ENCODE data around the gene NHERF2.

NHERF2 gene

DNA sequence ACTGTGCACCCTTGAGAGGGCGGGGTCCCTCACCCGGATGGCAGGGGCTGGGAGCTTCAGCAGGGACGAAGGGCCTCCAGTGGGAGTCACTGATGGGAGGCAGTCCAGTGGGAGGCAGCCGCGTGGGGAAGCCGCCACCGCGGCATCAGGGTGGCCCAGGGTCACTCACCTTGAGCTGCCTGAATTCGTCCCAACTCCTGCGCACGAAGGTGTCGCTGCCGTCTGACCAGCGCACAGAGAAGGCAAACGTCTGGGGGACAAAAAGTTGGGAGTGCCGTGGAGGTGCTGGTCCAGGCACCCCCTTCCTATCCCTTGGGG is 46.0 kb upstream of the NHERF2 start:
- no peak for DNase-seq (ENCODE audit: low read depth)
- H3K4me3 ChIP-seq (ENCODE audit: low read length) = no peak overlapping the region
- TF ChIP-seq, protein P1, sequence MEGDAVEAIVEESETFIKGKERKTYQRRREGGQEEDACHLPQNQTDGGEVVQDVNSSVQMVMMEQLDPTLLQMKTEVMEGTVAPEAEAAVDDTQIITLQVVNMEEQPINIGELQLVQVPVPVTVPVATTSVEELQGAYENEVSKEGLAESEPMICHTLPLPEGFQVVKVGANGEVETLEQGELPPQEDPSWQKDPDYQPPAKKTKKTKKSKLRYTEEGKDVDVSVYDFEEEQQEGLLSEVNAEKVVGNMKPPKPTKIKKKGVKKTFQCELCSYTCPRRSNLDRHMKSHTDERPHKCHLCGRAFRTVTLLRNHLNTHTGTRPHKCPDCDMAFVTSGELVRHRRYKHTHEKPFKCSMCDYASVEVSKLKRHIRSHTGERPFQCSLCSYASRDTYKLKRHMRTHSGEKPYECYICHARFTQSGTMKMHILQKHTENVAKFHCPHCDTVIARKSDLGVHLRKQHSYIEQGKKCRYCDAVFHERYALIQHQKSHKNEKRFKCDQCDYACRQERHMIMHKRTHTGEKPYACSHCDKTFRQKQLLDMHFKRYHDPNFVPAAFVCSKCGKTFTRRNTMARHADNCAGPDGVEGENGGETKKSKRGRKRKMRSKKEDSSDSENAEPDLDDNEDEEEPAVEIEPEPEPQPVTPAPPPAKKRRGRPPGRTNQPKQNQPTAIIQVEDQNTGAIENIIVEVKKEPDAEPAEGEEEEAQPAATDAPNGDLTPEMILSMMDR (conservative IDR thresholded peaks at IDR 0.05; ENCODE audit: low read depth, low read length) = no peak

DNA sequence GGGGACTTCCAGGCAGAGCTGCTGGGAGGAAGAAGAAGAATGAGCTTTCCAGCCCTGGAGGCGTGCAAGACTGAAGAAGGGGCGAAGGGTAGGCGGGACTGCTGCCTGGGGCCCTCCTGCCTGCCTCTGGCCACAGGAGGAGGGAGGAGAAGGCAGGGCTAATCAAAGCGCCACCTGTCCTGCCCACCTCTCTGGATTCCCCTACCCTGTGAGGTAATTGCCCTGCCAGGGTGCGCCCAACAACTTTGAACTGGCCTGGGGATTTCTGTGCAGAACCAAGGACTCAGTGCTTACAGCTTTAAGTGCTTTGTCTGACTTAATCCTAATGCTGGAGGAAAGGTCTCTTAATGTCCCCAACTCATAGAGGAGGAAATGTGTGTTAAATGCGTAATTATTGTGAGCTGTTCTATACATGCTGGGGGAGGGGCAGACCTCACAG is 45.3 kb upstream of the NHERF2 start, which contains the start of gene NOXO1:
Gene NOXO1 (minus strand): TSS at position 72 of the 439 bp plus-strand sequence. CDS start 290 bp downstream, outside the sequence.
- TF ChIP-seq, protein P1 (conservative IDR thresholded peaks at IDR 0.05; ENCODE audit: low read depth, low read length) = no peak
- H3K4me3 ChIP-seq (ENCODE audit: low read length) = no peak within 1 kb of the TSS
- DNase-seq (ENCODE audit: low read depth) = no peak

DNA sequence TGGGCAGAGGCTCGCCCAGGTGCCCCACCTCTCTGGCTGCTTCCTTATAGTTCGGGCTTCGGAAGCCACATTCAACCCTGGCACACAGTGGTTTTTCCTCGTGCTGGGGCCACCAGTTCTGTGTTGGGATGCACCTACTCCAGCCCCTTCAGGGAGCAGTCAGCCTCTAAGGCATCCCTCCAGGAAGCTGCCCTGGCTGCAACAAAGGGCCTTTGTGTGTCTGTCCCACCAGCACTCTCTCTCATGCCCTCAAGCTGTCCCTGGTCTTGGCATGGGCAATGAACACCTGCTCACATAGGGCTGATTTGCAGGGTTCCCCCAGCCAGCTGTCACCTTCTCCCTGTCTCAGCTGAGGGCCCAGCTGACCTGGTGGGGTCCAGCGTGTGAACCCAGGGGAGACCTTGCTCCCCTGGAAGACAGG is 44.7 kb upstream of the NHERF2 start:
- H3K4me3 ChIP-seq (ENCODE audit: low read length) = no peak overlapping the region
- DNase-seq (ENCODE audit: low read depth) = no peak
- TF ChIP-seq, protein P1 (conservative IDR thresholded peaks at IDR 0.05; ENCODE audit: low read depth, low read length) = no peak

DNA sequence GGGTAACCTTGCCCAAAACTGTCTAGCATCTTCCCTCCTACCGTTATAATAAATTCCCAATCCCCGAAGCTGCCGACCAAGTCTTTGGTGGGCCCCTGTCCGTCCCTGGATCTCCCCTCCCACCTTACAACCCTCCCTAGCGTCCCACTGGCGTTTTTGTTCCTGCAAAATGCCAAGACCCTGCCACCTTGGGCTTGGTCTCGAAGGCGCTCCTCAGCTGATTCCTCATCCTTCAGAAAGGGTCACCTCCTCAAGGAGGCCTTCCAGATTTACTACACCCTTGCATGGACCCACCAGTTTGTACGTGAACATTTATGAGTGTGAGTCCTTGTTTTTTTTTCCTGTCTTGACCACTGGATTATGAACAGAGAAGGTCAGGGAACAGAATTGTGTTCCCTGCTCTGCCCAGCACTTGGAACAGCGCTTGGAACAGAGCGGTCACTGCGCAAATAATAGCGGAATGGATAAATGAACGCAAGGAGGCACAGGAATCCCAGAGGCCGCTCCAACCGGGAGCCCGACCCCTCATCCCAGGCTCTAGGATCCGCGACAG is 43.6 kb upstream of the NHERF2 start:
- TF ChIP-seq, protein P1 (conservative IDR thresholded peaks at IDR 0.05; ENCODE audit: low read depth, low read length) = no peak

DNA sequence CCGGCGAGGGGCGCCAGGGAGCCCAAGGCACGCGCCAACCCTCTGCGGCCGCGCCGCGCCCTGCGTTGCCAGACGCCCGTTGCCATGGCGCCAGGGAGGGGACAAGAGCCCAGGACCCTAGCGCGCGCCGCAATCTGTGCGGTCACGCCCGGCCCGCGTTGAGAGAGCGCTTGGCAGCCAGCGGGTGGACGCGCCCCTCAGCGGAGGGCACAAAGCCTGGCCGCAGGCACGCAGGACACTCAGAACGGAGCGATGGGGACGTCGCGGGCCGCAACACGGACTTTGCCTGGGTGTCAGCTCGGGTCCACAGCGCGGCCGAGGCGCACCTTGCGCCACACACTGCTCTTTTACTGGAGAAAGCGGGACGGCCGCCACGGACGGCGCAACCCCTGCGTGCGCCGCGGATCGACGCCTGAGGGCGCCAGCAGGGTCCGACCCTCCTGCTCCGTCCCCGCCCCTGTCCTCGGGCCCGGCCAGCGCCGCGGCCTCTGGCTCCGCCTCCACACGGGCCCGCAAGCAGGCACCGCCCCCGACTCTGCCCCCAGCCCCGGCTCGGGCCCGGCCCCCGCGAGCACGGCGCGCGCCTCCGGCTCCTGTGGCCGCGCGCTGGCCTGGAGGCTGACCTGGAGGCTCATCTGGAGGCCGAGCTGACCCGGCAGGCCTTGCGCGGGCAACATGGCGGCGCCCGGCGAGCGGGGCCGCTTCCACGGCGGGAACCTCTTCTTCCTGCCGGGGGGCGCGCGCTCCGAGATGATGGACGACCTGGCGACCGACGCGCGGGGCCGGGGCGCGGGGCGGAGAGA is 43.0 kb upstream of the NHERF2 start, which contains the start of gene GFER:
Gene GFER (plus strand): TSS at position 650 of the 803 bp plus-strand sequence. CDS start 26 bp downstream, at position 676.
- peak; percentile 68 for DNase-seq (ENCODE audit: low read depth)
- H3K4me3 ChIP-seq (ENCODE audit: low read length) = peak within 1 kb of the TSS; percentile 69
- TF ChIP-seq, protein P1 (conservative IDR thresholded peaks at IDR 0.05; ENCODE audit: low read depth, low read length) = peak; percentile 38

More for the DNA sequence above, 43.6 kb upstream of the NHERF2 start:
- peak overlapping the region; percentile 53 for H3K4me3 ChIP-seq (ENCODE audit: low read length)
- no peak for DNase-seq (ENCODE audit: low read depth)

DNA sequence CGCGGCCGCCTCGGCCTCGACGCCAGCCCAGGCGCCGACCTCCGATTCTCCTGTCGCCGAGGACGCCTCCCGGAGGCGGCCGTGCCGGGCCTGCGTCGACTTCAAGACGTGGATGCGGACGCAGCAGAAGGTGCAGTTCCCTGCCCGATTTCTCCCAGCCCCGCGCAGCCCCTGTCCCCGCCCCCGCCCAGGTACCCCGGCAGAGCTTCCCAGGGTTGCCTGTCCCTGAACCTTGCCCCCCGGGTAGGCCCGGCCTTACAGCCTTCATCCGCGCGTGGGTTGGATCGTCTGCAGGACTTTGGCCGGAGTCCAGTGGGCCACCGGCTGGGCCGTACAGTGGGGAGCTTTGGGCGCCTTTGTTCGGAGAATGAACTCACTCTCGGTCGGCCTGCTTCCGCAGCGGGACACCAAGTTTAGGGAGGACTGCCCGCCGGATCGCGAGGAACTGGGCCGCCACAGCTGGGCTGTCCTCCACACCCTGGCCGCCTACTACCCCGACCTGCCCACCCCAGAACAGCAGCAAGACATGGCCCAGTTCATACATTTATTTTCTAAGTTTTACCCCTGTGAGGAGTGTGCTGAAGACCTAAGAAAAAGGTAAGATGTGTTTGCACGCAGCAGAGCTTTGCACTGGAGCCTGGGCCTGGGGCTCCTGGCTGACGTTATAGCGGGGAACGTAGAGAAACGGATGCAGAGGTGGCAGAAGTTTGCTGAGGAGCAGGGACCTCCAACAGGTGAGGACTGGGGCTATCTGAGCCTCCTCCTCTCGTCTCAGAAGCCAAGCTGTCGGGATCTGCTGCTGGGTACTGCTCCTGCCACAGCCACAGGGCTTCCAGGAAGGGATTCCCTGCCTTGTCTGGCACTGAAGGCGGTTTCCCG is 42.1 kb upstream of the NHERF2 start:
- TF ChIP-seq, protein P1 (conservative IDR thresholded peaks at IDR 0.05; ENCODE audit: low read depth, low read length) = no peak
- DNase-seq (ENCODE audit: low read depth) = no peak
- H3K4me3 ChIP-seq (ENCODE audit: low read length) = peak overlapping the region; percentile 69
